Testis (tissue), 3 donors: ENCODE measurements around the gene HSPB8. TPM values are rescaled to one million over a fixed set of nuclear protein-coding genes. Genes with fewer than 3 reads are reported as not detected.

Source experiments
- DNase-seq: peaks from one replicate; pipeline ENCODE4 v3.0.0-alpha.2; 2019
- H3K27ac ChIP-seq, 2 donors: fragments of 200-600 bp; sonication (generic); one replicate each; pipeline ENCODE4 v1.5.1; 2019
- H3K27me3 ChIP-seq: fragments of 200-600 bp; sonication (generic); one replicate; pipeline ENCODE4 v1.5.1; 2019
- H3K36me3 ChIP-seq: fragments of 200-600 bp; sonication (generic); one replicate; pipeline ENCODE4 v1.5.1; 2017; ENCODE audit warnings: low read depth; ENCODE audit errors: missing control alignments
- H3K4me1 ChIP-seq: fragments of 200-600 bp; sonication (generic); one replicate; pipeline ENCODE4 v1.5.1; 2019
- H3K4me3 ChIP-seq, 2 donors: fragments of 200-600 bp; sonication (generic); one replicate each; pipeline ENCODE4 v1.5.1; 2017 to 2019
- H3K9me3 ChIP-seq: fragments of 200-600 bp; sonication (generic); one replicate; pipeline ENCODE4 v1.5.1; 2017
- CTCF ChIP-seq, 3 experiments: fragments of 450-650 bp in 2 of 3; fragments of 200-600 bp in 1 of 3; sonication (generic) in 1 of 3; IDR thresholded peaks; one replicate each; pipeline ENCODE4 v1.5.1; 2016 to 2019; ENCODE audit warnings: antibody characterized with exemption in 3 of 3, mild to moderate bottlenecking in 2 of 3, moderate library complexity in 1 of 3
- POLR2A ChIP-seq: fragments of 450-650 bp; IDR thresholded peaks from one replicate; pipeline ENCODE4 v1.6.1; 2017; ENCODE audit warnings: antibody characterized with exemption, mild to moderate bottlenecking, moderate library complexity
- WGBS, 2 donors: methylation state at CpG; one replicate each; pipeline ENCODE4 v1.1.5; 2018; 5-methylcytosine and 5-hydroxymethylcytosine counted together
- intact Hi-C: fragments of 100-400 bp; cut with DNase I; formaldehyde crosslinking; loops from one replicate; pipeline ENCODE4 v1.15.1; 2023; ENCODE audit warnings: low total_unique reads
- polyA plus RNA-seq: library from polyadenylated mRNA; stranded (reverse); fragments of 350-450 nt; fragmentation: Illumina TruSeq; extraction: RNeasy Lipid Tissue Mini Kit (QIAGEN cat#74804); gene quantifications from one replicate; pipeline ENCODE4 v1.2.3, GENCODE V29; 2014; ENCODE audit warnings: low read depth, low replicate concordance; ENCODE audit not compliant: insufficient read depth
- total RNA-seq, 2 donors: library from RNA; depleted of rRNA; stranded (reverse); fragments of >200 nt; gene quantifications; one replicate each; pipeline ENCODE4 v1.2.3, GENCODE V29; 2016

Gene HSPB8
- total and polyA plus RNA-seq, 3 donors from 2014 or later = 29.7 to 45.8 (median 36.2) TPM

- DNase-seq = peak; percentile 35
- intact Hi-C loops = no loop called here
- Histone ChIP-seq H3K9me3 (no peaks in the 10 kb centered on the region), H3K36me3 (no peaks in the 10 kb centered on the region), H3K27ac (peak overlapping the region in 1 of 2 donors; percentile 69), H3K27me3 (no peaks in the 10 kb centered on the region), H3K4me3 (no peak overlapping the region), H3K4me1 (peaks cover 23% of the 10 kb centered on the region)
- WGBS, 2 donors = 70 to 77% methylated on average over 9 of the region's 9 CpGs
- TF ChIP-seq POLR2A (no peak), CTCF (IDR thresholded peaks at IDR 0.05) (no peak)
Measured at GRCh38 chr12:119183942-119184695, 5.4 kb downstream of the HSPB8 start.

- Histone ChIP-seq H3K9me3 (no peaks in the 10 kb centered on the region), H3K4me3 (no peak overlapping the region), H3K27me3 (no peaks in the 10 kb centered on the region), H3K27ac (no peak overlapping the region), H3K4me1 (no peaks in the 10 kb centered on the region), H3K36me3 (no peaks in the 10 kb centered on the region)
- TF ChIP-seq POLR2A (no peak), CTCF (IDR thresholded peaks at IDR 0.05) (no peak)
- intact Hi-C loops = no loop called here
- no peak for DNase-seq
- WGBS, 2 donors = 75 to 87% methylated on average over 16 of the region's 16 CpGs
Measured at GRCh38 chr12:119195256-119195655, 16.5 kb downstream of the HSPB8 start.

- intact Hi-C loops = no loop called here
- Histone ChIP-seq H3K27ac (no peak overlapping the region), H3K4me3 (no peak overlapping the region), H3K27me3 (no peaks in the 10 kb centered on the region), H3K4me1 (no peaks in the 10 kb centered on the region), H3K9me3 (no peaks in the 10 kb centered on the region), H3K36me3 (no peaks in the 10 kb centered on the region)
- no peak for DNase-seq
- WGBS, 2 donors = 92 to 96% methylated on average over 2 of the region's 2 CpGs
- no peak for TF ChIP-seq POLR2A
- TF ChIP-seq CTCF (IDR thresholded peaks at IDR 0.05) = no peak
Measured at GRCh38 chr12:119198440-119198839, 19.7 kb downstream of the HSPB8 start.

GRCh38 chr12:119200601-119201000, 21.9 kb downstream of the HSPB8 start:
- H3K36me3 ChIP-seq = no peaks in the 10 kb centered on the region
- no peaks in the 10 kb centered on the region for H3K27me3 ChIP-seq
- H3K27ac ChIP-seq = no peak overlapping the region
- TF ChIP-seq CTCF (IDR thresholded peaks at IDR 0.05) = no peak
- TF ChIP-seq POLR2A = no peak
- WGBS, 2 donors = 91 to 92% methylated on average over 4 of the region's 4 CpGs
- H3K4me3 ChIP-seq = no peak overlapping the region
- H3K4me1 ChIP-seq = no peaks in the 10 kb centered on the region
- no peak for DNase-seq
- intact Hi-C loops = no loop called here
- no peaks in the 10 kb centered on the region for H3K9me3 ChIP-seq
